Stimulated activated CD4-positive, alpha-beta T cell treated with anti-CD3 and anti-CD28 coated beads, Interleukin-15, amount 100 ng/mL, for 24 hours (primary cell): ENCODE data around the gene SH3GL2.

Source experiments
- DNase-seq: peaks from one replicate; pipeline ENCODE4 v3.0.0-alpha.2; 2020

Gene SH3GL2

DNA sequence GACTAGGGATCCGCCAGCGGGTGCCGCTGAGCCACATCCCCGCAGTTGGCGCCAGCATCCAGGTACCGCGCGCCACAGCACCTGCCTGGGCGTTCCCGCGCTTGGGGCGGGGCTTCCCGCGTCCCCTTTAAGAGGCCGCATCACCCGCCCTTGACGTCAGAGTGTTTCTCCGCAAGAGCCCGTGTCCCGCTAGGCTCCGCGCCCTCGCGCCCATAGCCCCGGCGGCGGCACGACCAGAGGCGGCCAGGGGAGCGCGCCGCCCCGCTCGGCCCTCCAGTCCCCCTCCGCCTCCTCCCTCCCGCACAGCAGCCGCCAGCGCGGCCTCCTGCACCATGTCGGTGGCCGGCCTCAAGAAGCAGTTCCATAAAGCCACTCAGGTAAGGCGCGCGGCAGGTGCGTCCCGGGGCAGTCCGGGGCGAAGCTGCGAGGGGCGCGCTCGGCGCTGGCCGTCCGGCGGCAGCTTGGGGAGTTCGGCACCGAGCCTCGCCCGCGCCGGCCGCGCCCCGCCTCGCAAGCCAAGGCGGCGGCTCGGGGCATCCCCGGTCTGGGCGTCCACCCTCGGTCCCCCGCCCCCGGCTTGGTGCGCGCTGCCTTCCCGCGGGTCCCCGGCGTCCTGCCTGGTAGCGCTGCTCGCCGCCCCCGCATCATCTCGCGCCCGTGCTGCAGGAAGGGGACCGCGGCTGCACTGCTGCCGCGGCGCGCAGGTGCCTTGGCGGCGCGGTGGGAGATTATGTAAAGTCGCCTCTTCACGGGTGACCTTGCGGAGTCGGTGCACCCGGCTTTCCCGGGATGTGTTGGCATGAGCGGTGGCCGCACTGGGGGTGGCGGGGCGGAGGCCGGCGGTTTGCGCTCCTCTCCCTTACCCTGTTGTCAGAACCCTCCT lies at the start of gene SH3GL2:
Gene SH3GL2 (plus strand): TSS at position 156 of the 883 bp plus-strand sequence.
- peak; percentile 27 for DNase-seq

DNA sequence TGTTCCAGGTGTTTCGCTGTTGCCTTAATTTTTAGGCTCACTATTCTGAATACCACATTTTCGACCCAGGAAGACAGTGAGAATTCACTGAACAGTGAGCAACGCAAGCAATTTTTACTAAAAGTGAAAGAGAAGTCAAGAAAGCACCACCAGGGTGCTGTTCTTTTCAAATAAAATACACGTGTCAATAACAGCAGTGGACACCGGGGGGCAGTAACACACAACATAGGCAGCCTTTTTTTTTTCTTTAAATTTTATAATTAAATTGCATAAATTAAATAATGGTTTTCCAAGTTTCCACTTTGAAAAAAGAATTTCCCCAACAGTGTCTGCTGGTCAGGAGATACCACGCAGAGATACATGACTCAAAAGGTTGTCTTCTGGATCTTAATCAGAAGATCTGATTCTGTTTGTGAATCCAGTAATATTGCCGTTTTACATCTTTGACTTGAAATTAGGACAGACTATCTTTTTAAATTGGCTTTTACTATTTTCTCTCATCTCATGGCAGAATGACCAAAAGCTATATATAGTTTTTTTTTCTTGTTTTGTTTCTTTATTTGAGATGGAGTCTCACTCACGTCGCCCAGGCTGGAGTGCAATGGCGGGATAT lies 47.1 kb upstream of the SH3GL2 start:
- peak; percentile 43 for DNase-seq

DNA sequence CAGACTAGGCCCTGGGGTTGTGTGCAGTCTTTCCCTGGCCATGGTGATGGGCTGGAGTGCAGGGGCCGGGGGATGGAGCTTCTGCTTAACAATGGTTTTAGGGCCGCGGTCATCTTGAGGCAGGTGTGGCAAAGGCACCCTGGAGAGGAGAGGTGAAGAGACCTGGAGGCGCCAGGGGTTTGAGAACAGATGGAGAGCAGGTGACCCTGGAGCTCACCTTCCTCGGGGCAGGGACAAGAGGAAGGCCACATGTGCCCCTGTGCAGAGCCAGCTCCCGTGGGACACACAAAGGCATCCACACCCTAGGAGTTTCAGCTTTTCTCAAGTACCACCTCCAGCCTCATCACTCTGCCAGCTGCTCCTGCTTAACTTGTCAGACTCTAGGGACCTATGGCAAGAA lies 46.4 kb upstream of the SH3GL2 start:
- DNase-seq = no peak

DNA sequence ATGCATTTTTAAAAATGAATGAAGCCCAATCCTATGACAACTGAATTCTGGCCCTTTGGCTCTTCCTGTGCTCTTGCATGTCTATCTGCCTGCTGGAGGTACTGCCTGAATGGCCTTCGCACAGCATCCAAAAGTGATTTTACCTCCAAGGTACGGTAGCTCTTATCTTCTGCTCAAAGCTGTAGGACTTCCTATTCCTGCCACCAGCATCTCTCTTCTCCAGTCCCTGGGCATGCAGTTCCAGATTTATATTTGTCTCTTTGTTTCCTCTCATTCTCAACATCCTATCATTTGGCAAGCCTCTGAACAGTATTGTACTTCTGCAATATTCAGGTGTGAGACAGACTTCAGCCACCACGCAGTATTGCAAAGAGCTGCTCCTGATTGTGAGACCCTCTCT lies 43.7 kb upstream of the SH3GL2 start:
- no peak for DNase-seq

DNA sequence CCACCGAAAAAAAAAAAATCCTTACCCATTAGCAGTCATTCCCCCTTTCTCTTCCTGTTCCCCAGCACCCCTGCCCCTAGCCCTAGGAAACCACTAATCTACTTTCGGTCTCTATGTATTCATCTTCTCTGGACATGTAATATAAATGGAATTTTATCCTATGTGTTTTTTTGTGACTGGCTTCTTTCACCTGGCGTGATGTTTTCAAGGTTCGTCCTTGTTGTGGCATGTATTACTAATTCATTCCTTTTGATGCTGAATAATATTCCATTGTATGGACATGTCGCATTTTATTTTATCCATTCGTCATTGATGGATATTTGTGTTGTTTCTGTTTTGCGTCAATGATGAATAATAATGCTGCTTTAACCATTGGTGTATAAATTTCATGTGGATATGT lies 42.8 kb upstream of the SH3GL2 start:
- DNase-seq = no peak

DNA sequence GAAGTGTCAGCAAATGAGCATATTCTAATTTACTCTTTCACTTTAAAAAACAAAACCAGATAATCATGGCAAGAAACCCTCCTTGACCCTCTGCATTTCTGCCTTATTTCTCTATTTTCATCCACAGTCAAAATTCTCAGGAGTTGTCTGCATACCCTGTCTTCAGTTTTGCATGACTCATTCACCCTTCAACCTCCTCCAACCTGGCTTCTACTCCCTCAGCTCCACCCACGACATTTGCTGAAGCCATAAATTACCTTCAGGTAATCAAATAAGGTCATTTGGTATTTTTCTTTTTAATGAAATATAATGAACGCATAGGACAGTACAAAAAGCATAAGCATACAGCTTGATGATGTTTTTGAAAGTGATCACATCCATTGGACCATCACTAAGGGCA lies 27.8 kb upstream of the SH3GL2 start:
- DNase-seq = no peak

DNA sequence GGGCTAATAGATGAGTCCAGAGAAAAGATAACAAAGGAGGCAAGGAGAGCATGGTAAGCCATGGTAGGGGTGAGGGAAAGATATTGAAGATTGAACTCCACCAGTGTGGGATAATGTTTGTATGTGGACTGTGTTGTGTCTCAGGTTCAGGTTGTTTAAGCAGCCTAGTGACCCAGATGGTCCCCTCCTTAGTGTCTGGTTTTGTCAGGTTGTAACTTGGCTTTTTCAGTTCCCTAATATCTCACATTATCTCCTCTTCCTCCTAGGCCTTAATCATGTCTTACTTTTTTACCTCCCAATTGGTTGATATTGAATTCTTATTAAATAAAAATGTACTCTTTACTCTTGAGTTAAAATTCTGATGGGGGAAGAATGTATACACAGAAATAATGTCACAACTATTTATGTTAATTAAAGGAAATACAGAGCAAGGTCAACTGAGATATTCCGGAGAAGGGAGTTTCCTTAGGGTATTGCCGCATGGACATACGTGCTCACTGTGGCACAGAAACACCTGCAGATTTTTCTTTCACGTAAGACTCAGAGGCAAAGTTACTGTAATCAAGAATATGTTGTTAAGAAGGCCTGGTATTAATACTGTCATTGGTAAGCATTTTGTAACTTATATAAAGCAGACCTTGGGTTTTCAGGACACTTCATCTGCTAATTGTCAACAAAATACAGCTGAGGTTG lies 23.4 kb upstream of the SH3GL2 start:
- DNase-seq = no peak

DNA sequence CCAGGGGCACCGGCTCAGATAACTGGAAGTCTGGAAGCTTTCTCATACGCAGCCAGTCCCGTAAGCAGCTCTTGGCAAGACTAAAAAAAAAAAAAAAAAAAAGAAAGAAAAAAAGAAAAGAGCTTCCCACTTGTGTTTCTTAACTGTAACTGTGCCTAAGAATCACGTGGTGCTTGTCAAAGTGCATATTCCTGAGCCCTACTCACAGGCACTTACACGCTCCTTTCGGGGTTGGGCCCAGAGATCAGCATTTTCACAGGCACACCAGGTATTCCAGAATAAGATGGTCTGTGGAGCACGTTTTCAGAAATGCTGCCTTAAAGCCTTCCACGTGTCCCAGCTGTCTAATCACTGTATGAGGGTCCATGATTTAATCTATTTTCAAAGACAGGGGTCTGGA lies 22.6 kb upstream of the SH3GL2 start:
- DNase-seq = no peak

DNA sequence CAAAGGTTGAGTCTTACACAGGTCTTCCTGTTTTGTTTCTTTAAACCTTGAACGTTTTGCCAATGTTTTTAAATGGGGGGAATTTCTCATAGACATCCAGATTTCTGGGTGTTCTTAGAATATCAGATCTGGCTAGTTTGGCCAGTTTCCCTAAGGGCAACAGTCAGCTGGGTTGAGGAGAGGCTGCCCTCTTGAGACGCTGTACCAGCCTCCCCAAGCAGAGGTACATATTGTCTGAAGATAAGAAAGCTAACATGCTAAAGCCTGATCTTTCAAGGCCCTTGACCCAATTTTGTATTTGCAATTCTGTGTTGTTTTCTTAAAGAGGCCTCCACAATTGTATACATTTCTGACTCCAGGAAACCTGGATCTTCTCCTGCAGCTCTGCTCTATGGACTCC lies 21.9 kb upstream of the SH3GL2 start:
- DNase-seq = no peak

DNA sequence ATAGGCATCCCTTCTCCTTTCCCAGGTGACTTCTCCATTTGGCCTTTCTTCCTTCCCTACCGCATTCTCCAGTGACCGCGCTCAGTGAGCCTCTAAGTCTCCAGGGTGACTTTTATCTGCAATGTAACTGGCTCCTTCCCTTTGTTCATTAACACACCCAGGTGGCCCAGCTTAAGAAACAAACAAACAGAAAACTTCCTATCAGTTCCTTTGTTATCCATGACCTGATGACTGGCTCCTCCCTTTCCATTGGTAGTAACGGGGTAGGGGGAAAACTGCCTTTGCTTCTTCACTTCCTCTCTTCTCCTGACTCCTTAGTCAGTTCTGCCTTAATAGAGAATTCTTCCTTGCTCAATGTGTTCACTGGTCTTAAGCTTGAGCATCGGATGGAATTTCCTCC lies 7.0 kb upstream of the SH3GL2 start:
- no peak for DNase-seq

DNA sequence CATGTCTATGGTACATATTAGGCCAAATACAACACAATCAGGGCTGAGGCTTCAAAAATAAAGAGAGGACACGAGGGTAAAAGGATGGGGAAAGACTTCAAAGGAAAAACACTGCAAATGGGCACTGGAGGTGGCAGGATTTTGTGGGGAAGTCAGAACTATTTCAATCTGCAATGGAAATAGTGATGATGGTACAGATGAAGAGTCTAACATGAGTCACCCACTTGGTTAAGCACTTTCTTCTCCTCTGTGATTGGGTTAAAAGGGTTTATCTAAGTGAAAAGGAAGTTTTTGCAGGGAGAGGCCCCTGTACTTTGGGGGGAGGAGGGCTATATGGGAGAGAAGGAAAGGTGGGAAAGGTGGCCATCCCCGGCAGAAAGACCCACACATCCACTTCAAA lies 4.5 kb upstream of the SH3GL2 start:
- no peak for DNase-seq

DNA sequence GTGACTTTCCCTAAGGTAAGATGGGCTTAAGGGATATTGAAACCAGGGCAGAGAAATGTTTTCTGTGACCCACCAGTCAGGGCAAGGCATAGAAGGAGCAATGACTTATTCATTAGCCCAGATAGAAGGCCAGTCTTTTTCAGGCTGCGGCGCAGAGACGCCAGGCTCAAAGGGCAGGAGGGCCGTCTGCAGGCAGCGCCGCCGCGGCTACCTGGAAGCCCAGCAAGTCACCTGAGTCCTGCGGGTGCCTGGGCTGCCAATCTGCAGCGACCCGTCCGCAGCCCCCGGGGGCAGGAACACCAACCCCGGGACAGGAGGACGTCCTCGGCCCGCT lies 322 bp upstream of the SH3GL2 start:
- no peak for DNase-seq

DNA sequence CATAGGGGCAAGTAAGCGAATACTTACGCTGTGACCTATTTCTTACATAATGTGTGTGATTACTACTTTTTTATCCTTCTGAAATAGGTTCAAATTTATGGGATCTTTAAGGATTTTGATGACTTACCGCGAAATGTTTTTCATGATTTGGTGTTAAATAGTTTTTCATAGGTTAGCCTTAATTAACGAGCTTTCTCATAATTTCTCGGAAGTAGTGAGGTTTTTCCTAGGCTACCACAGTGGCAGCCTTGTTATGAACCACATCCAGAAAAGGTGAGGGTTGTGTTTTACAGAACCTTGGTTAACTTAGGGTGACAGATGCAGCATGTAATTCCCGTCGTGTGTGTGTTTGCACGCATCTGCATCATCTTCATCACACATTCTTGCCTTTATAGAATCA lies 1.3 kb downstream of the SH3GL2 start:
- DNase-seq = no peak

DNA sequence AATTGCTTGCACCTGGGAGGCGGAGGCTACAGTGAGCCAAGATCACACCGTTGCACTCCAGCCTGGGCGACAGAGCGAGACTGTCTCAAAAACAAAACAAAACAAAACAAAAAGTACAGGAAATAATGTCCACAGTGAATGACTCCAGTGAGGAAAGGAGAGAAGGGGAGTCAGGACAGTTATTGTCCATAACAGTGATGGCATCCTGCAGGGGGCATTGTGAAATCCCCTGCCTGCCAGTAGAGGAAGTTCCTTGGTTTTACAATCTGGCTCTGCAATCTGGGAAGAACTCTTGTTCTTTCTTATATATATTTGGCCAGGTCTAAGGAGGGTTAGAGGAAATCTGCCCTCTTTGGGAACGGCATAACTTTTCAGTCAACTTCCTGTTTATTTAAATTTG lies 8.2 kb downstream of the SH3GL2 start:
- DNase-seq = no peak

DNA sequence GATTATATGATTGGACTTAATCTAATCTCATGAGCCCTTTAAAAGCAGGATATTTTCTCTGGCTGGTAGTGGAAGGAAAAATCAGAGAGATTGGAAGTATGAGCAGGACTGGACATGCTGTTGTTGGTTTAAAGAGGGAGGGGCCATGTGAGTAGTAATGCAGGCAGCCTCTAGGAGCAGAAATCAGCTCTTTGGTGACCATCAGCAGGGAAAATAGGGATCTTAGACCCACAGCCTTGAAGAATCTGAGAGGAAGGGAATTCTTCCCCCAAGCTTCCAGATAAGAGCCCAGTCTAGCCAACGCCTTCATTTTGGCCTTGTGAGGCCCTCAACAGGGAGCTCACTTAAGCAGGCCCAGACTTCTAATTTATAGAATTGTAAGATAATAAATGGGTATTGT lies 9.5 kb downstream of the SH3GL2 start:
- DNase-seq = no peak

DNA sequence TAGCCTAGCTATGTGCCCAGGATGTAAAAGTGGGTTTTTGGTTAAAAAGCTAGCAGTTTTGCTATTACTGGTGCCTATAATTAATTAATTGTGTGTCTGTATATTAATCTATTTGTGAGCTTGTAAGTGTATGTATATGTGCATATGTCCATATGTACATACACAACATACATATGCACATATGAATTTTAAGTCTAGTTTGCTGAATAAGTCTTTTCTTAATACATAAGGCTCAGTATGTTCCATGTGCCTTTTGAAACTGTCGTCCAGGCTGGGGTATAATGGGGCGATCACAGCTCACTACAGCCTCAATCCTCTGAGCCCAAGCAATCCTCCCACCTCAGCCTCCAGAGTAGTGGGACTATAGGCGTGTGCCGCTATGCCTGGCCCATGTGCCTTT lies 10.1 kb downstream of the SH3GL2 start:
- DNase-seq = no peak

DNA sequence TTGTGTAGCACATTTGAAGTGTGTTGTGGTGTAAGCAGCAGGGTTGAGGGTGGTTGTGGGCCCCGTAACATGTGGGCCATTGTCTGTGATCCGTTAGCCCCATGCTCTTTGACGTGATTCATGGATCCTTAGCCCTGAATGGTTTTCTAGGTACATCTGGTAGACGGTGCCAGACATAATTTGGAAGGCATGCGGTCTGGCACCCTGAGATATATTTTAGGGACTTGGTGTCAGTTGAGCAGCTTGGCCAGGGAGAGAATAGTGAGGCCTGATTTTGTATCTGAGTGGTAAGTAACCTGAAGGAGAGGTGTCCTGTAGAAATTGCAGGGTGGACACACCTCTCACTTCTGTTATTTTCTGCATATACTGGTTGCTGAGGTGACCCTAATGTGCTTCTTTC lies 10.9 kb downstream of the SH3GL2 start:
- DNase-seq = no peak

DNA sequence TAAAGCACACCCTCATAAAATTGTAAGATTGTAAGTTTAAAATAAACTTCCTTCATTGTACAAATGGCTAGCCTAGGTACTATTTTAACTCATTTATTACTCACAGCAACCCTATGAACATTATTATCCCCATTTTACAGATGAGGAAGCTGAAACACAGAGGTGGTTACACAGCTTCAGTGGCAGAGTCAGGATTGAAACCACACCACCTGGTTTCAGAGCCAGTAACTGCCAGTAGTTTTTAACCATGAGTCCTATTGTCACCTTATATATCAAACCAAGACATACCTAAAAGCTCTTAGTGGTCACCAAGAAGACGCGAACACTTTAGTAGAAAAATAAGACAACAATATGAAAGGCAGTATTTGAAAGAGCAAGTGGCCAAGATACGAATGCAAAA lies 16.1 kb downstream of the SH3GL2 start:
- no peak for DNase-seq

DNA sequence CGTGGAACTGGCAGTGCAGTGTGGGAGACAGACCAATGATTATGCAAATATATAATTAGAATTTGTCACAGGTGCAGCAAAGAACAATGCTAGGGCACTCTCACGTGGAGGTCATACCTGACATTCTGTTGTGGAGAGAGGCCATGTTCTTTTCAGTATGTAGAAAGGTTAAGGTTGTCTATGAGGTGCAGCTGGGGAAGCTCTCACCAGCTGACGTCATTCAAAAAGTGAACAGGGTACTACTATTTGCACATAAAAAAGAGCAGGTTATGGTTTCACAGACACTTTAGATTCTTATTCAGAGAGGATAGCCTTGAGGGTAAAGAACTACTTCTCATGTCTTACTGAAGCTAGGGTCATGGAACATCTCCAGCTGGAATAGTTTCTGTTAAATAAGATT lies 19.1 kb downstream of the SH3GL2 start:
- DNase-seq = no peak

DNA sequence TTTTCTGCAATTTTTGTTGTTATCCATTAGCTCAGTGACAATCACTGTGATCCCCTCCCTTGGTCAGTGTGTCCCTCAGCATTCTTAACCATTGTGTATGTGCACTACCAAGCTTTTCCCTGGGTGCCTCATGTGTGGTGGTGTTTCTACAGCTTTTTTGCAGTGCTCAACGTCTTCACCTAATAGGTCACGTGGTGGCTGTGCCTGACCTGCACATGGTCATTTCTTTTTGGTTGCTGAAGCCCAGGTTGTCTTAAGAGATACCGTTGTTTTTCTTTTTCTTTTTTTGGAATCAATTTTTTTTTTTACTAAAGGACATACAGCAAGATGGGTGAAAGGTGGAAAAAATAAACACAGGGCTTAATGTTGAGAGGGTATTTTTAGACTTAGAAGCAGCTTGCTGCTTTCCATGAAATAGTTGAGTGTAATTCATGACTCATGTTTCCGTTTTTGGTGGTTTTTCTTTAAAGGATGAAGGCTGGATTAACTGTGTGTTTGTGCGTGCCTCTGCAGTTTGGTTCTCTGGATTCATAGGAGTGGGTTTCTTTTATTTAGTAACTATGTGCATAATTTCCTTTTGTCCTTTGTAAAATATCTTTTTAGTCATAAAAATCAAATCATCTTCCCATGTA lies 22.2 kb downstream of the SH3GL2 start:
- no peak for DNase-seq

DNA sequence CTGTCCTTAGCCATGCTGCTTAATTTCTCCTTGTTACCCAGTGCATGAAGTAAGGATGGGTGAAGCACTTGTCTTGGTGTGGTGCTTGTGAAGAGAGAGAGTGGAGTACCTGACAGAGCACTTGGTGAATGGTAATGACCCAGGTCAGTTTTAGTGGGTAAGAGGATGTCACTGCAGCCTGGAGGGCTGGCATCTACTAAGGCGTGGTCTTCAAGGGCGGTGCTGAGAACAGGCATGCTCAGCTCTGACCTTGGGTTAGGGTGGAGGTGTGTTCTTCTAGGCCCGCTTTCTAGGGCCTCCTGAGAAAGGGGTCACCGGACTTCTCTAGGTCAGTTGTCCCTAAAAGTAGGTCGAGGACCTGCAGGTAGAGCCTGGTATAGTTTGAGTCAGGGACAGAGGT lies 25.7 kb downstream of the SH3GL2 start:
- no peak for DNase-seq

DNA sequence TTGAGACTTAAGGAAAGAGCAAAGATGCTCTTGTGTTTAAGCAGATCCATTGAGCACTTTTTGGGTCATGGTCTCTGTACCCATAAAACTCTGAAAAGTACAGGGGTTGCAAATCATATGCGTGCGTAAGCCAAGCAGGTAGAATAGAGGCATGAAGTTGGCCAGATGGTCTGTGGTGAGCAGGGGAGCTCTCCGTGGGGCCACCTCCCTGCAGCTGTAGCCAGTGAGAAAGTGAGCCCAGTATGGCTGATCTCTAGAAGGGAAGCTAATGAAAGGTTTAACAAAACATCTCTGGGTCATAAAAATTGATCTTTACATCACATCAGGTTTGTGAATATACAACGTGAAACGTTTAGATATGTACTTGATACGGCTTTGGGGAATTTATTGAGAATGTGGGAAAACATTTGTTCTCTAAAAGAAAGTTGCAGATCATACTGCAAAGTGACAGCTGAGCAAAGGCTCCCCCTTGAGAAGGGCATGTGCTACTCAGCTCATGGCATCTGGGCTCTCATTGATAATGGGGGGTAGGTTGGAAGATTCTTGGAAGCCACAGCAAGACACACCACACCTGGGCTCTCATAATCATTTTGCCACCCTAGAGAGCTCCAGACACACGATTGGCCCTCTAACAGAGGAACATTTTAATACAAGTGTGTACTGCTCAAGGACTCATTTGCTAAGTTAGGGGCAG lies 30.6 kb downstream of the SH3GL2 start:
- DNase-seq = no peak

DNA sequence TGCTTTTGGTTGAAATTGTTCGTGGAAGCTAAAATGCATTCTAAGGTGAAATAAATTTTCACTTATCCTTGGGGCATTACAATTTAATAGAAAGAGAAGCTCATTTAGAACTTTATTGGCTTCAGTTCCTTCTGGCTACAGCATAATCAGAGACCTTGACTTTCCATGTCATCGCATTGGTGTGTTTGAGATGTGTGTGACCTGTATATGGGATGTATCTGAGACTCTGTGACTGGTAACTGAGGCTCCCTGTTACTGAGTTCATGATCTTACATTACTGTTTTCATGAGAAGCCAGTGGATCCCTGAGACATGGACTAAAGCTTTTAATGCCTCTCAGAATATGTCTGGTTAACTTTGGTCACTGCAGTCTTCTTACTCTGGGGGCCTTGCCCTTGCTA lies 32.5 kb downstream of the SH3GL2 start:
- no peak for DNase-seq
